A549 (cell line): Measurements from ENCODE around the gene SCFD1. TPM values are rescaled to one million over a fixed set of nuclear protein-coding genes. Genes with fewer than 3 reads are reported as not detected.
"Not testable (repeated sequence)": the region's sequence is repeated elsewhere in the genome, so short reads cannot be mapped to it uniquely, and the experiment has no call there.

Experiments used
- ATAC-seq, 2 experiments: fragments of 200-7000 bp in 1 of 2; fragments of >200 bp in 1 of 2; cut with Nextera tagmentation in 1 of 2; cut with Tn5 transposase in 1 of 2; 3 replicates each; pipeline versions ENCODE4 v1.8.0 to v1.9.1; 2018 to 2020; ENCODE audit warnings: mild to moderate bottlenecking in 1 of 2, moderate library complexity in 1 of 2
- CTCF ChIA-PET: fragments of 300-600 bp; sonication (Branson Sonifier 250); formaldehyde crosslinking; extraction: SDS; loops from one replicate; lab custom pipeline; 2021; ENCODE audit warnings: antibody characterized with exemption, inconsistent platforms; lab: Yijun Ruan, JAX
- POLR2A ChIA-PET: fragments of 350-600 bp; formaldehyde crosslinking; extraction: SDS; loops from one replicate; lab custom pipeline; 2021; ENCODE audit warnings: antibody characterized with exemption, inconsistent platforms; lab: Yijun Ruan, JAX
- DNase-seq, 2 experiments: peaks; one replicate each; pipeline versions ENCODE4 v3.0.0 to v3.0.0-alpha.2; 2011 to 2016; ENCODE audit warnings: low read depth in 1 of 2, low spot score in 1 of 2
- FAIRE-seq: peaks from 2 replicates; lab custom pipeline; 2011; peaks lifted over from hg19 to GRCh38; lab: Jason Lieb, UNC
- H3K27ac ChIP-seq, 2 experiments: fragments of >200 bp; sonication (Bioruptor Twin); formaldehyde crosslinking; 3 replicates each; pipeline ENCODE4 v1.5.1; 2016 to 2017
- H3K4me1 ChIP-seq: fragments of >200 bp; sonication (Bioruptor Twin); formaldehyde crosslinking; 3 replicates; pipeline ENCODE4 v1.6.1; 2016
- H3K4me2 ChIP-seq: fragments of >200 bp; sonication (Bioruptor Twin); formaldehyde crosslinking; 3 replicates; pipeline ENCODE4 v1.6.1; 2016
- H3K4me3 ChIP-seq: fragments of >200 bp; sonication (Bioruptor Twin); formaldehyde crosslinking; 3 replicates; pipeline ENCODE4 v1.5.1; 2016
- H3K9me3 ChIP-seq: fragments of >200 bp; sonication (Bioruptor Twin); formaldehyde crosslinking; 3 replicates; pipeline ENCODE4 v1.6.1; 2016
- BCL3 ChIP-seq: fragments of >200 bp; sonication (Bioruptor Twin); formaldehyde crosslinking; IDR thresholded peaks from 3 replicates; pipeline ENCODE4 v1.6.1; 2016
- BHLHE40 ChIP-seq: IDR thresholded peaks from 2 replicates; pipeline ENCODE4 v1.6.1; 2012; ENCODE audit warnings: low read depth, low read length, inconsistent platforms
- CBX8 ChIP-seq: fragments of 200-600 bp; sonication (generic); IDR thresholded peaks from 2 replicates; pipeline ENCODE4 v1.6.1; 2016
- CEBPB ChIP-seq, 2 experiments: fragments of >200 bp in 1 of 2; sonication (Bioruptor Twin) in 1 of 2; formaldehyde crosslinking in 1 of 2; IDR thresholded peaks; 2 replicates each; pipeline ENCODE4 v1.6.1; 2012 to 2016
- CHD2 ChIP-seq: fragments of 150-350 bp; IDR thresholded peaks from 2 replicates; pipeline ENCODE4 v1.6.1; 2014; ENCODE audit warnings: low read length; ENCODE audit not compliant: partially characterized antibody
- EHF ChIP-seq: fragments of 250-450 bp; sonication (Bioruptor Pico); IDR thresholded peaks from 2 replicates; pipeline ENCODE4 v1.5.0; 2020; ENCODE audit warnings: mild to moderate bottlenecking
- EHMT2 ChIP-seq: fragments of 200-600 bp; sonication (generic); IDR thresholded peaks from 2 replicates; pipeline ENCODE4 v1.6.1; 2016; ENCODE audit warnings: antibody characterized with exemption, low read depth, mild to moderate bottlenecking, moderate library complexity
- FOXS1 ChIP-seq: fragments of 250-450 bp; sonication (Bioruptor Pico); IDR thresholded peaks from 2 replicates; pipeline ENCODE4 v1.5.0; 2020; ENCODE audit warnings: mild to moderate bottlenecking, moderate library complexity
- GATA3 ChIP-seq: IDR thresholded peaks from 2 replicates; pipeline ENCODE4 v1.6.1; 2012; ENCODE audit warnings: borderline replicate concordance
- HEYL ChIP-seq: fragments of 250-450 bp; sonication (Bioruptor Pico); IDR thresholded peaks from 2 replicates; pipeline ENCODE4 v1.8.0; 2021; ENCODE audit warnings: mild to moderate bottlenecking, moderate library complexity
- HMGXB4 ChIP-seq: fragments of 250-450 bp; sonication (Bioruptor Pico); IDR thresholded peaks from 2 replicates; pipeline ENCODE4 v1.5.0; 2021; ENCODE audit warnings: mild to moderate bottlenecking, moderate library complexity, borderline replicate concordance
- HOXB5 ChIP-seq: fragments of 250-450 bp; sonication (Bioruptor Pico); IDR thresholded peaks from 2 replicates; pipeline ENCODE4 v1.5.0; 2020; ENCODE audit warnings: mild to moderate bottlenecking, moderate library complexity
- JUNB ChIP-seq: fragments of >200 bp; sonication (Bioruptor Twin); formaldehyde crosslinking; IDR thresholded peaks from 2 replicates; pipeline ENCODE4 v1.6.1; 2016
- KDM1A ChIP-seq: fragments of 200-600 bp; sonication (generic); IDR thresholded peaks from 2 replicates; pipeline ENCODE4 v1.6.1; 2016; ENCODE audit warnings: low read depth, mild to moderate bottlenecking
- MAX ChIP-seq: IDR thresholded peaks from 2 replicates; pipeline ENCODE4 v1.6.1; 2012
- MAZ ChIP-seq: fragments of 150-350 bp; IDR thresholded peaks from 2 replicates; pipeline ENCODE4 v1.6.1; 2014; ENCODE audit warnings: antibody characterized with exemption, low read depth, low read length, borderline replicate concordance
- NFE2L2 ChIP-seq: fragments of 150-350 bp; conservative IDR thresholded peaks from 2 replicates; pipeline ENCODE4 v1.6.1; 2014; ENCODE audit warnings: low read length
- POLR2AphosphoS2 ChIP-seq: conservative IDR thresholded peaks from 2 replicates; pipeline ENCODE4 v1.6.1; 2012; ENCODE audit warnings: low read length, improper control_type of control experiment, inconsistent platforms
- RAD21 ChIP-seq, 2 experiments: fragments of >200 bp in 1 of 2; sonication (Bioruptor Twin) in 1 of 2; formaldehyde crosslinking in 1 of 2; IDR thresholded peaks in 1 of 2; conservative IDR thresholded peaks in 1 of 2; 2 replicates in 1 of 2; 3 replicates in 1 of 2; pipeline ENCODE4 v1.6.1; 2012 to 2018; ENCODE audit warnings: inconsistent platforms in 1 of 2
- SMC3 ChIP-seq: fragments of >200 bp; sonication (Bioruptor Twin); formaldehyde crosslinking; IDR thresholded peaks from 3 replicates; pipeline ENCODE4 v1.6.1; 2018; ENCODE audit warnings: inconsistent platforms
- USF2 ChIP-seq: fragments of 450-650 bp; IDR thresholded peaks from 2 replicates; pipeline ENCODE4 v1.6.1; 2014; ENCODE audit warnings: antibody characterized with exemption
- ZFP36 ChIP-seq: fragments of 450-650 bp; IDR thresholded peaks from 2 replicates; pipeline ENCODE4 v1.6.1; 2014; ENCODE audit warnings: borderline replicate concordance; ENCODE audit not compliant: partially characterized antibody
- ZSCAN20 ChIP-seq: fragments of 250-450 bp; sonication (Bioruptor Pico); IDR thresholded peaks from 2 replicates; pipeline ENCODE4 v1.8.0; 2022; ENCODE audit warnings: mild to moderate bottlenecking, moderate library complexity
- WGBS: methylation state at CpG from one replicate; pipeline ENCODE4 v1.1.6; 2017; ENCODE audit errors: missing lambda C conversion rate; 5-methylcytosine and 5-hydroxymethylcytosine counted together
- polyA plus RNA-seq, 4 experiments: library from polyadenylated mRNA; depleted of rRNA in 3 of 4; stranded (reverse); fragments of >200 nt; fragmentation: RNase III in 1 of 4; extraction: RNeasy Plus Mini Kit Qiagen cat#74134 plus additional on column Dnase treatment in 1 of 4; gene quantifications; 2 replicates in 3 of 4; 3 replicates in 1 of 4; pipeline ENCODE4 v1.2.3, GENCODE V29; 2011 to 2017
- TF ChIP-seq, protein P1 (sequence below): fragments of 250-450 bp; sonication (Bioruptor Pico); IDR thresholded peaks from 2 replicates; pipeline ENCODE4 v1.5.0; 2020; ENCODE audit warnings: low read depth, mild to moderate bottlenecking, moderate library complexity
- TF ChIP-seq, protein P2 (sequence below): fragments of >200 bp; sonication (Bioruptor Twin); formaldehyde crosslinking; IDR thresholded peaks from 3 replicates; pipeline ENCODE4 v1.5.1; 2016
- TF ChIP-seq, protein P3 (sequence below): IDR thresholded peaks from 2 replicates; pipeline ENCODE4 v1.6.1; 2012; ENCODE audit warnings: low read depth, borderline replicate concordance

Gene SCFD1
- polyA plus RNA-seq, 2 of the 4 experiments (the other 2 are of a cell fraction) = 52.1 to 158 TPM

GRCh38 chr14:30576333-30576732 lies 45.8 kb upstream of the SCFD1 start:
- POLR2A ChIA-PET, ATAC-seq, H3K4me2 ChIP-seq, H3K27ac ChIP-seq, H3K4me3 ChIP-seq, FAIRE-seq, DNase-seq, H3K9me3 ChIP-seq: not testable (repeated sequence)
- peaks cover 19% of the 10 kb centered on the region for H3K4me1 ChIP-seq
- 96% methylated on average over 1 of the region's 1 CpG for WGBS
- CTCF ChIA-PET = interaction anchor here (1.0 kb wide), 1 partner anchor 14 kb away, joined by 4 read pairs; no protein-coding TSS in a partner anchor

DNA sequence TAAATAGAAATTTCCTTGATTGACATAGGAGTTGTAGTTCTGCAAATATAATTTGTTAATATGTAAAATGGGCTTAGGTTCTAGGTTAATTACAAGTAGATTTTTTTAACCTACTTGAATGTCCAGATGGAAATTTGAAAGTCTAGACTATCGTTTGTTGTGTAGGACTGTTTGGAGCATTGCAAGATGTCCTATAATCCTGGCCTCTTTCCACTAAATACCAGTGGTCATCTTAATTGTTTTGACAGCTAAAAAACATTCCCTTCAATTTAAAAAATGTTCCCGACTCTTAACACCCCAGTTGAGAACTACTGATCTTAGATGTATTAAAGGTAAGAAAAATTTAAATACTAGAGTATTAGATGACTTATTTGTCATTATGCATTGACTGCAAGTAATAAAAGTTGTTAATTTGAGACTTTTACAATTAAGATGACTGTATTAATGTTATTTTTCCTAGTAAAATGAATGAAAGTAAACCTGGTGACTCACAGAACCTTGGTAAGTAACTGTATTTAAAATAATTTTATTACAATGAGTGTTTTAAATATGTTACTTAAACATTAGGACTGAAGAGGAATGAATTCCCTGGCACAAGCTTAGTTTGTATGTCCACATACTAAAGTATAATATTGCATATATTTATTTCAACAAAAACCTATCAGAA lies 41.4 kb upstream of the SCFD1 start:
- H3K9me3 ChIP-seq = peaks cover 12% of the 10 kb centered on the region
- ChIA-PET POLR2A (no interaction called here), CTCF (interaction anchor here (1.4 kb wide), 1 partner anchor 13 kb away, joined by 4 read pairs; no protein-coding TSS in a partner anchor)
- H3K4me3 ChIP-seq = no peak overlapping the region
- FAIRE-seq (no peak), DNase-seq (no peak), ATAC-seq (no peak)
- H3K4me2 ChIP-seq = no peak overlapping the region
- TF ChIP-seq BHLHE40 (no peak), CHD2 (no peak), NFE2L2 (no peak), CEBPB (IDR thresholded peaks at IDR 0.05) (no peak), EHF (no peak), ZFP36 (no peak), HOXB5 (no peak), USF2 (no peak), CBX8 (no peak)
- TF ChIP-seq, protein P1, sequence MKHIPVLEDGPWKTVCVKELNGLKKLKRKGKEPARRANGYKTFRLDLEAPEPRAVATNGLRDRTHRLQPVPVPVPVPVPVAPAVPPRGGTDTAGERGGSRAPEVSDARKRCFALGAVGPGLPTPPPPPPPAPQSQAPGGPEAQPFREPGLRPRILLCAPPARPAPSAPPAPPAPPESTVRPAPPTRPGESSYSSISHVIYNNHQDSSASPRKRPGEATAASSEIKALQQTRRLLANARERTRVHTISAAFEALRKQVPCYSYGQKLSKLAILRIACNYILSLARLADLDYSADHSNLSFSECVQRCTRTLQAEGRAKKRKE = no peak
- no peaks in the 10 kb centered on the region for H3K4me1 ChIP-seq
- WGBS = 96% methylated on average over 2 of the region's 2 CpGs
- no peak overlapping the region for H3K27ac ChIP-seq

DNA sequence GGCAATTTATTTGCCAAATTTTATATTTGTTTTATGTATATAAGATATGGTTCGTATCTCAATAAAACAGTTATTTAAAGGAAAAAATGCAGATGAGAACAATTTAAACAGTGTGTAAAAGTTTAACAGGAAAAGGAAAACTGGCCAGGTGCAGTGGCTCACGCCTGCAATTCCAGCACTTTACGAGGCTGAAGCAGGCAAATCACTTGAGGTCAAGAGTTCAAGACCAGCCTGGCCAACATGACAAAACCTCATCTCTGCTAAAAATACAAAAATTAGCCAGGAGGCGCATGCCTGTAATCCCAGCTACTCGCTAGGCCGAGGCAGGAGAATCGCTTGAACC lies 40.9 kb upstream of the SCFD1 start:
- no peak overlapping the region for H3K4me2 ChIP-seq
- WGBS = 87% methylated on average over 7 of the region's 7 CpGs
- ChIA-PET POLR2A (no interaction called here), CTCF (interaction anchor here (1.4 kb wide), 1 partner anchor 13 kb away, joined by 4 read pairs; no protein-coding TSS in a partner anchor)
- DNase-seq (no peak), FAIRE-seq (no peak), ATAC-seq (no peak)
- H3K4me1 ChIP-seq = no peaks in the 10 kb centered on the region
- peaks cover 12% of the 10 kb centered on the region for H3K9me3 ChIP-seq
- no peak for TF ChIP-seq RAD21 (conservative IDR thresholded peaks at IDR 0.05 in 1 of 2, IDR thresholded peaks at IDR 0.05 in 1 of 2)
- TF ChIP-seq CHD2 = no peak
- no peak for TF ChIP-seq GATA3
- no peak for TF ChIP-seq FOXS1 (CRISPR knock-in tag)
- TF ChIP-seq, protein P2, sequence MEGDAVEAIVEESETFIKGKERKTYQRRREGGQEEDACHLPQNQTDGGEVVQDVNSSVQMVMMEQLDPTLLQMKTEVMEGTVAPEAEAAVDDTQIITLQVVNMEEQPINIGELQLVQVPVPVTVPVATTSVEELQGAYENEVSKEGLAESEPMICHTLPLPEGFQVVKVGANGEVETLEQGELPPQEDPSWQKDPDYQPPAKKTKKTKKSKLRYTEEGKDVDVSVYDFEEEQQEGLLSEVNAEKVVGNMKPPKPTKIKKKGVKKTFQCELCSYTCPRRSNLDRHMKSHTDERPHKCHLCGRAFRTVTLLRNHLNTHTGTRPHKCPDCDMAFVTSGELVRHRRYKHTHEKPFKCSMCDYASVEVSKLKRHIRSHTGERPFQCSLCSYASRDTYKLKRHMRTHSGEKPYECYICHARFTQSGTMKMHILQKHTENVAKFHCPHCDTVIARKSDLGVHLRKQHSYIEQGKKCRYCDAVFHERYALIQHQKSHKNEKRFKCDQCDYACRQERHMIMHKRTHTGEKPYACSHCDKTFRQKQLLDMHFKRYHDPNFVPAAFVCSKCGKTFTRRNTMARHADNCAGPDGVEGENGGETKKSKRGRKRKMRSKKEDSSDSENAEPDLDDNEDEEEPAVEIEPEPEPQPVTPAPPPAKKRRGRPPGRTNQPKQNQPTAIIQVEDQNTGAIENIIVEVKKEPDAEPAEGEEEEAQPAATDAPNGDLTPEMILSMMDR = no peak
- no peak for TF ChIP-seq SMC3
- TF ChIP-seq HOXB5 = no peak
- TF ChIP-seq, protein P3, sequence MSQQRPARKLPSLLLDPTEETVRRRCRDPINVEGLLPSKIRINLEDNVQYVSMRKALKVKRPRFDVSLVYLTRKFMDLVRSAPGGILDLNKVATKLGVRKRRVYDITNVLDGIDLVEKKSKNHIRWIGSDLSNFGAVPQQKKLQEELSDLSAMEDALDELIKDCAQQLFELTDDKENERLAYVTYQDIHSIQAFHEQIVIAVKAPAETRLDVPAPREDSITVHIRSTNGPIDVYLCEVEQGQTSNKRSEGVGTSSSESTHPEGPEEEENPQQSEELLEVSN = no peak
- no peak for TF ChIP-seq BCL3
- TF ChIP-seq MAZ = no peak
- no peak for TF ChIP-seq JUNB
- no peak for TF ChIP-seq EHMT2
- no peak for TF ChIP-seq KDM1A
- TF ChIP-seq POLR2AphosphoS2 = no peak
- no peak for TF ChIP-seq MAX
- TF ChIP-seq HEYL (CRISPR knock-in tag) = no peak
- TF ChIP-seq ZSCAN20 (CRISPR knock-in tag) = no peak
- no peak for TF ChIP-seq HMGXB4 (CRISPR knock-in tag)
- no peak overlapping the region for H3K27ac ChIP-seq
- H3K4me3 ChIP-seq = no peak overlapping the region
